Measurements from ENCODE around the gene NUF2.
"Not testable (repeated sequence)": the region's sequence is repeated elsewhere in the genome, so short reads cannot be mapped to it uniquely, and the experiment has no call there.

GRCh38 chr1:163358172-163358571 is 36.4 kb downstream of the NUF2 start:
- TF ChIP-seq CTCF (IDR thresholded peaks at IDR 0.05); EZH2 (IDR thresholded peaks at IDR 0.05; ENCODE audit: borderline replicate concordance, insufficient read depth, low read depth, low read length, poor library complexity, severe bottlenecking): not testable (repeated sequence)
